Measurements from ENCODE around the gene RPP40. TPM values are rescaled to one million over a fixed set of nuclear protein-coding genes. Genes with fewer than 3 reads are reported as not detected.

The RPP40 gene
- total RNA-seq, 6 donors from 2014 or later, result 2.4 to 7.9 (median 4.3) TPM; not detected in 1

DNA sequence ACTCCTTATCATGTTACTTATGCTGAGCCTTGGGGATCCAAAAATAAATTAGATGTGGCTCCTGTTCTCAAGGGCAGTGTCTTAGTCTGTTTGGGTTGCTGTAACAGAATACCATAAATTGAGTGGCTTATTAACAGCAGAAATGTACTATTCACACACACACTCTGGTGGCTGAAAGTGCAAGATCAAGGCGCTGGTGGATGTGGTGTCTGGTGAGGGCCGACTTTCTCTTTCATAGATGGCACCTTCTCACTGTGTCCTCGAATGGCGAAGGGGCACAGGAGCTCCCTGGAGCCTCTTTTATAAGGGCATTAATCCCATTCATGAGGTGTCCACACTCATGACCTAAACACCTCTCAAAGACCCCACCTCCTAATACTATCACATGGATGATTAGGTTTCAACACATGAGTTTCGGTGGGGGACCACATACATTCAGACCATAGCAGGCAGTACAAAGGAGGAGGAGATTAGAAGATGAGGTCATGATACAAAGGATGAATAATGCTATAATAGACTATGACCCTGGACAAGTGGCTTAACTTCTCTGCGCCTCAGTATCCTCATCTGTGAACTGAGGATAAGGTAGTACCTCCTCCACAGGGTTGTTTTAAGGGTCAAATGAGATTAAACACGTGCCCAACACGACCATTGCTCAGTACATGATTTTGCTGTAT, 34.1 kb downstream of the RPP40 start:
- DNase-seq, result no peak
- H3K4me3 ChIP-seq, result no peak overlapping the region
- no peaks in the 10 kb centered on the region for H3K9me3 ChIP-seq
- WGBS, 2 donors, result 87 to 90% methylated on average over 8 of the region's 8 CpGs
- H3K27ac ChIP-seq, result no peak overlapping the region
- TF ChIP-seq POLR2AphosphoS5 (IDR thresholded peaks at IDR 0.05) (no peak), POLR2A (IDR thresholded peaks at IDR 0.05) (no peak), EP300 (IDR thresholded peaks at IDR 0.05) (no peak)
- TF ChIP-seq, protein P1, sequence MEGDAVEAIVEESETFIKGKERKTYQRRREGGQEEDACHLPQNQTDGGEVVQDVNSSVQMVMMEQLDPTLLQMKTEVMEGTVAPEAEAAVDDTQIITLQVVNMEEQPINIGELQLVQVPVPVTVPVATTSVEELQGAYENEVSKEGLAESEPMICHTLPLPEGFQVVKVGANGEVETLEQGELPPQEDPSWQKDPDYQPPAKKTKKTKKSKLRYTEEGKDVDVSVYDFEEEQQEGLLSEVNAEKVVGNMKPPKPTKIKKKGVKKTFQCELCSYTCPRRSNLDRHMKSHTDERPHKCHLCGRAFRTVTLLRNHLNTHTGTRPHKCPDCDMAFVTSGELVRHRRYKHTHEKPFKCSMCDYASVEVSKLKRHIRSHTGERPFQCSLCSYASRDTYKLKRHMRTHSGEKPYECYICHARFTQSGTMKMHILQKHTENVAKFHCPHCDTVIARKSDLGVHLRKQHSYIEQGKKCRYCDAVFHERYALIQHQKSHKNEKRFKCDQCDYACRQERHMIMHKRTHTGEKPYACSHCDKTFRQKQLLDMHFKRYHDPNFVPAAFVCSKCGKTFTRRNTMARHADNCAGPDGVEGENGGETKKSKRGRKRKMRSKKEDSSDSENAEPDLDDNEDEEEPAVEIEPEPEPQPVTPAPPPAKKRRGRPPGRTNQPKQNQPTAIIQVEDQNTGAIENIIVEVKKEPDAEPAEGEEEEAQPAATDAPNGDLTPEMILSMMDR (IDR thresholded peaks at IDR 0.05), result no peak
- peaks cover 0 to 2% (median 0%) of the 10 kb centered on the region in 4 donors for H3K4me1 ChIP-seq
- H3K27me3 ChIP-seq, result no peaks in the 10 kb centered on the region
- ATAC-seq (ENCODE audit: low FRiP score in 2 of 2), result no peak
- no peaks in the 10 kb centered on the region for H3K36me3 ChIP-seq

DNA sequence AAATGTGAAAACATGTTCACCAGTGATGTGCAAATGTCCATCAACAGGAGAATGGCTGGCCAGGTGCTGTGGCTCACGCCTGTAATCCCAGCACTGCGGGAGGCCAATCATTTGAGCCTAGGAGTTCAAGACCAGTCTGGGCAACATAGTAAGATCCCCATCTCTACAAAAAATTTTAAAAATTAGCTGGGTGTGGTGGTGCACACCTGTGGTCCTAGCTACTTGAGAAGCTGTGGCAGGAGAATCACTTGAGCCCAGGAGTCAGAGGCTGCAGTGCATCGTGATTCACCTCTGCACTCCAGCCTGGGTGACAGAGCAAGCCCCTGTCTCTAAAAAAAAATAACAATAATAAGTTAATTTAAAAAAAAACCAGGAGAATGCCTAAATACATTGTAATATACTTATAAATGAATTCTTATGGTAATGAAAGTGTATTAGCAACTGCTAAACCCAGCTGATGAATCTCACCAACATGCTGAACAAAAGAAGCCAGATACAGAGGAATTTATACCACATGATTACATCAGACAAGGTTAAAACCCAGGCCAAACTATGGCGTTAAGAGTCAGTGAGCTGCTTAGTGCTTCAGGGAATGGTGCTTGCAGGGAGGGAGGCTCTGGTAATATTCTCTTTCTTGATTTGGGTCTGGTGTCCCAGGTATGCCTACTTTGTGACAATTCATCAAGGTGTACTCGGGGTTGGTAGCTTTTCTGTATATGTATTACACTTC, 36.4 kb downstream of the RPP40 start:
- Histone ChIP-seq H3K4me1 (no peaks in the 10 kb centered on the region), H3K36me3 (no peaks in the 10 kb centered on the region), H3K9me3 (no peaks in the 10 kb centered on the region), H3K27ac (no peak overlapping the region), H3K4me3 (no peak overlapping the region), H3K27me3 (no peaks in the 10 kb centered on the region)
- WGBS, 2 donors, result 93% methylated on average over 5 of the region's 5 CpGs
- no peak for DNase-seq
- TF ChIP-seq POLR2AphosphoS5 (IDR thresholded peaks at IDR 0.05) (no peak), POLR2A (IDR thresholded peaks at IDR 0.05) (no peak)
- TF ChIP-seq, protein P1 (IDR thresholded peaks at IDR 0.05), result no peak
- no peak for ATAC-seq (ENCODE audit: low FRiP score in 2 of 2)

DNA sequence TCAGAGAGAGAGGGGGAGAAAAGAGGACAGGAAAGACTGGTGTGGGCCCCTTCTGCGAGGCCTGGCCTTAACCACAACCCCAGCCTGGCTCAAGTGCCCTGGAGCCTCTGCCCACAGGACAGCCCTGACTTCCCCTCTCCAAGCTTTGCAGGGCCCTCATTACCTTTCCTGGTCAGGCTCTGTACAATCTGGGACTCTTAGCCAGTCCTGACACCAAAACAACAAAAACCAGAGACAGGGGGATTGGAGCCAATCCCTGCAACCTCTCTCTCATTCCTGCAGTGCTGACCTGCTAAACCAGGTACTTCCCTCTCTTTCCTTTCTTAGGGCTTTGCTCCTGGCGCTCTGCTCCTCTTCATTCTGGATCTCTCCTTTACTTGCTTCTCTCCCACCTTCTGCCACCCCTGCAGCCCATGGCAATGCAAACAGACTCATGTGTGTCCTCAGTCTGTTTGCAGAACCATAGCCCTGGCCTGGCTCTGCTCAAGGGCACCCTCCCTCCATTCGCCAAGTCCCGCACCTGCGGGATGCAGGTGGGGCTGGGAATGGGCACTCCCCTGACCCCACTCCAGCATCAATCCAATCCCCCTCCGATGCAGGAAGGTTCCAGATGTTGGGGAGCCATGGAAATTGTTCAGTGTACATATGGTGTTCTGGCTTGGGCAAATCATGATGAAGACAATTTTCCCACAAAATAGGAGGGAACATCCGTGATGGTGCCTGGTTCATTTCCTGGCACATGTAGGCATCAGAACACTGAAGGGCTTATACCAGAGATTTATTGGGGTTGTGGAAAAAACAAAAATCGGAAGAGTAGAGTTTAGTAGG, 38.1 kb downstream of the RPP40 start:
- no peak overlapping the region for H3K27ac ChIP-seq
- no peaks in the 10 kb centered on the region for H3K4me1 ChIP-seq
- no peaks in the 10 kb centered on the region for H3K9me3 ChIP-seq
- DNase-seq (no peak), ATAC-seq (ENCODE audit: low FRiP score in 2 of 2) (no peak)
- no peaks in the 10 kb centered on the region for H3K27me3 ChIP-seq
- no peak overlapping the region for H3K4me3 ChIP-seq
- 84 to 86% methylated on average over 8 of the region's 8 CpGs for WGBS, 2 donors
- TF ChIP-seq, protein P1 (IDR thresholded peaks at IDR 0.05), result no peak
- TF ChIP-seq EP300 (IDR thresholded peaks at IDR 0.05) (no peak), POLR2A (IDR thresholded peaks at IDR 0.05) (no peak), POLR2AphosphoS5 (IDR thresholded peaks at IDR 0.05) (no peak)
- no peaks in the 10 kb centered on the region for H3K36me3 ChIP-seq

DNA sequence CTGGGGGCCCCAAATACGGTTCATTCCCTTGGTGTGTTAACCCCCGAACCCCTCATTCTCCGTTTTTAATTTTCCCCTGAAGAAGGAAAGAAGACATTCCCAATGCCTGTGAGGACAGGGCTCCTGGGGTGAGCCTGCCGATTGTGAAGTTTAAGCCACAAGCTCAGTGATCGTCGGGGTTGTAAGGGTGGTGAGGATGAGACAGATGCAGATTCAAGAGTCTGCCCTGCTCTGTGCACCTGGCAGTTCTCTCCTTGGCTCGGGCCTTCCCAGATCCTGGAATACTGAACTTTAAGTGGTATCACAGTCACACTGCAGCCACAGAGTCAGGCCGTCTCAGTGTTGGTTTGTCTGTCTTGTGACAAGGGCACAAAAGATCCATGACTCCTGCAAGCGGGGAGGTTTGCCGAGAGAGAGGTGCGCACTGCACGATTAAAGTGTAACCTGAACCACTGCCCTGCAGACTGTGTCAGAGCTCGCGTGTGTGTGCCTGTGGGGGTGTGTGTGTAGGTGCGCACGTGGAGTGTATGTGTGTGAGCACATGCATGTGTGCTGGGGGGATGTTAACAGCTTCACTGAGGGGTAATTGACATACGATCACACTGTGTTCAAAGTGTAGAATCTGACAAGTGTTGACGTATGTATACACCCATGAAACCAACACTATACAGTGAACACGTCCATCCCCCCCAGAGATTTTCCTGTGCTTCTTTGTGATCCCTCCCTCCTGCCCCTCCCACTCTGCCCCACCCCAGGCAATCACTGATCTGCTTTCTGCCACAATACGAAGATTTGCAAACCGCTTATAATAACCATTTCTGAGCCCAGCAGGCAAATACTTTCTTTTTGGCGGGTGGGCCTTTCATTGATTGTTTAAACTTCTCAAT, 38.9 kb downstream of the RPP40 start:
- no peak for DNase-seq

More for the DNA sequence above, 38.9 kb downstream of the RPP40 start:
- no peak overlapping the region for H3K27ac ChIP-seq
- TF ChIP-seq EP300 (IDR thresholded peaks at IDR 0.05) (no peak), POLR2A (IDR thresholded peaks at IDR 0.05) (no peak), POLR2AphosphoS5 (IDR thresholded peaks at IDR 0.05) (no peak)
- TF ChIP-seq, protein P1 (IDR thresholded peaks at IDR 0.05), result no peak
- ATAC-seq (ENCODE audit: low FRiP score in 2 of 2), result peak; percentile 19 to 27
- no peaks in the 10 kb centered on the region for H3K27me3 ChIP-seq
- no peaks in the 10 kb centered on the region for H3K9me3 ChIP-seq
- no peak overlapping the region for H3K4me3 ChIP-seq
- H3K4me1 ChIP-seq, result no peaks in the 10 kb centered on the region
- no peaks in the 10 kb centered on the region for H3K36me3 ChIP-seq
- 77 to 80% methylated on average over 21 to 22 of the region's 22 CpGs for WGBS, 2 donors

Measured in upper lobe of left lung (tissue), 6 donors.